MM.1S (cell line): ENCODE results near the gene TRIM28.

Source experiments
- EZH2 ChIP-seq: fragments of 300-600 bp; sonication (generic); optimal IDR thresholded peaks from 2 replicates; pipeline ENCODE3; 2017; ENCODE audit warnings: low read depth, mild to moderate bottlenecking, antibody characterized with exemption, low read length, mixed read lengths
- TF ChIP-seq, protein P1 (sequence below): fragments of 300-600 bp; sonication (generic); IDR thresholded peaks from 2 replicates; pipeline ENCODE4 v1.5.1; 2016; ENCODE audit warnings: antibody characterized with exemption, low read length, mixed read lengths

DNA sequence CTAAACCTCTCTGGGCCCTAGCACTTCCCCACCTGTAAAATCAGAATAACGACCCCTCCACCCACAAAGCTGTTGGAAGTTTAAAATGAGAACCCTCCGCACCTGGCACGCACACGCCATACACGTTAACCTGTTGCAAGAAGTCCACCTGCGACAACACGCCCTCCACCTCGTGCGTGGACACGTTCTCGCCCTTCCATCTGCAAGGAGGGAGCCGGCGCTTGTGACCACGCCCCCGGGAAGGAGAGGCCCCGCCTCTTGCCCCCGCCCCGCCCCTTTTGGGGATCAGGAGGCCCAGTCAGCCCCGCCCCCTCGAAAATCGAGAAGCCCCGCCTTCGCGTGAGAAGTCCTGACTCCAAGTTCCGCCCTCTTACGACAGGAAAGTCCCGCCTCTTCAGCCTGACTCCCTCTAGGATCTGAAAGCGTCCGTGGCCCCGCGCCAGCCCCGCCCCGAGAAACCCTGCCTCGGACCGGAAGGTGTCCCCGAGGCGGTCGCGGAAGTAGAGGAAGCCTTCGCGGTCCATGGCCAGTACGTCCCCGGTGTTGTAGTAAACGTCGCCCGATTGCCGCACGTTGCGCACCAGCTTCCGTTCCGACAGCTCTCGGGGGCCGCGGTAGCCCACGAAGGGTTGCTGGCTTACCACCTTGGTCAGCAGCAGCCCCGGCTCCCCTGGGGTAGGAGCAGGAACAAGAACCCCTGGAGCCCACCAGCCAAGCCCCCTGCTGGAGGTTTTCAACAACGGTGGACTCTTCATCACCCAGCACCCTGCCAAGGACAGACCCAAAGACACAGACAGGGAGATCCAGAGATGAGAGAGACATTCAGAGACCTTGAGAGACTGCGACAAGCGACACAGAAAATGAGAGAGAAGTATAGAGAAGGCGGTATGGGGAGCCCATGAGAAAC lies 44.6 kb upstream of the TRIM28 start:
- TF ChIP-seq EZH2, result no peak
- TF ChIP-seq, protein P1, sequence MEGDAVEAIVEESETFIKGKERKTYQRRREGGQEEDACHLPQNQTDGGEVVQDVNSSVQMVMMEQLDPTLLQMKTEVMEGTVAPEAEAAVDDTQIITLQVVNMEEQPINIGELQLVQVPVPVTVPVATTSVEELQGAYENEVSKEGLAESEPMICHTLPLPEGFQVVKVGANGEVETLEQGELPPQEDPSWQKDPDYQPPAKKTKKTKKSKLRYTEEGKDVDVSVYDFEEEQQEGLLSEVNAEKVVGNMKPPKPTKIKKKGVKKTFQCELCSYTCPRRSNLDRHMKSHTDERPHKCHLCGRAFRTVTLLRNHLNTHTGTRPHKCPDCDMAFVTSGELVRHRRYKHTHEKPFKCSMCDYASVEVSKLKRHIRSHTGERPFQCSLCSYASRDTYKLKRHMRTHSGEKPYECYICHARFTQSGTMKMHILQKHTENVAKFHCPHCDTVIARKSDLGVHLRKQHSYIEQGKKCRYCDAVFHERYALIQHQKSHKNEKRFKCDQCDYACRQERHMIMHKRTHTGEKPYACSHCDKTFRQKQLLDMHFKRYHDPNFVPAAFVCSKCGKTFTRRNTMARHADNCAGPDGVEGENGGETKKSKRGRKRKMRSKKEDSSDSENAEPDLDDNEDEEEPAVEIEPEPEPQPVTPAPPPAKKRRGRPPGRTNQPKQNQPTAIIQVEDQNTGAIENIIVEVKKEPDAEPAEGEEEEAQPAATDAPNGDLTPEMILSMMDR, result no peak
